Upper lobe of right lung (tissue), 1 donor: ENCODE results near the gene WDR86. TPM values are rescaled to one million over a fixed set of nuclear protein-coding genes. Genes with fewer than 3 reads are reported as not detected.
A peak's percentile ranks its signal among the peaks of the same experiment; 100 is the strongest.

Source experiments
- ATAC-seq: fragments of 200-7000 bp; cut with Tn5 transposase; one replicate; pipeline ENCODE4 v1.9.1; 2020; ENCODE audit warnings: mild to moderate bottlenecking, moderate library complexity
- DNase-seq: peaks from one replicate; pipeline ENCODE4 v3.0.0-alpha.2; 2020
- H3K27ac ChIP-seq: fragments of 200-600 bp; one replicate; pipeline ENCODE4 v1.8.0; 2022
- H3K27me3 ChIP-seq: fragments of 200-600 bp; one replicate; pipeline ENCODE4 v1.8.0; 2022; ENCODE audit warnings: mild to moderate bottlenecking
- H3K36me3 ChIP-seq: fragments of 200-600 bp; one replicate; pipeline ENCODE4 v1.8.0; 2022
- H3K4me1 ChIP-seq: fragments of 200-600 bp; one replicate; pipeline ENCODE4 v1.8.0; 2022
- H3K4me3 ChIP-seq: fragments of 200-600 bp; one replicate; pipeline ENCODE4 v1.8.0; 2022; ENCODE audit warnings: mild to moderate bottlenecking
- H3K9me3 ChIP-seq: fragments of 200-600 bp; one replicate; pipeline ENCODE4 v1.8.0; 2022
- CTCF ChIP-seq: fragments of 200-600 bp; IDR thresholded peaks from one replicate; pipeline ENCODE4 v1.8.0; 2022; ENCODE audit warnings: antibody characterized with exemption
- intact Hi-C: fragments of 100-400 bp; cut with DNase I; formaldehyde crosslinking; loops from one replicate; pipeline ENCODE4 v1.11.0; 2022
- total RNA-seq: library from RNA; stranded (reverse); fragmentation: NEBNext Ultra II Directional; extraction: Animal tissue kit (Norgen Biotek cat#: 25700); gene quantifications from one replicate; pipeline ENCODE4 v1.2.1, GENCODE V29; 2021
- donor health status: DM: no; HTN: yes; CAD: no; lungs with severe emphysema.

Gene WDR86
- total RNA-seq, 1 donor from 2014 or later, result 1.3 TPM

DNA sequence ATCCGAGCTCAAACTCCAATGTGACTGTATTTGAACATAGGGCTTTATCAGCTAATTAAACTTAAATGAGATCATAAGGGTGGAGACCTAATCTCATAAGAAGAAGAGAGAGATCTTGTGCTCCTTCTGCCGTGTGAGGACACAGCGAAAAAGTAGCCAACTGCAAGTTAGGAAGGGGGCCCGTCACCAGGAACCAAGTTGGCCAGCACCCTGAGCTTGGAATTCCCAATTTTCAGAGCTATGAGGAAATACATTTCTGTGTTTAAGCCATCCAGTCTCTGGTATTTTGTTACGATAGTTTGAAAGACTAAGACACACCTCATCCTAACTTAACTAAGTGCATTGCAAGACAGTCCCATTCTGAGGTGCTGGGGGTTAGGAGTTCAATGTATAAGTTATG is 14.1 kb upstream of the WDR86 start:
- H3K4me3 ChIP-seq, result no peak overlapping the region
- DNase-seq, result no peak
- ATAC-seq, result no peak

DNA sequence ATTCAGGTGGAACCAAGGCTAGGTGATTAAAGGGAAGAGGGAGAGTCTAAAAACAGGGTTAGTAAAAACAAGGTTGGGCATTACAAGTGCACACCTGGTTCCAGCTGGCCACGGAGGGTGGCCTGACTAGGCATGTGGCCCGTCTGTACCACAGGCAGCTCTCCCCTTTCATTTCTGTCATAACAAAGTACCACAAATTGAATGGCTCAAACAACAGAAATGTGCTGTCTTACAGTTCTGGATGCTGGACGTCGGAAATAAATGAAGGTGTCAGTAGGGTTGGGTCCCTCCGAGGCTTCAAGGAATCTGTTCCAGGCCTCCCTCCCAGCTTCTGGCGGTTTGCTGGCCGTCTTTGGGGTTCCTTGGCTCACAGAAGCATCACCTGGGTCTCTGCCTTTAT is 13.4 kb upstream of the WDR86 start:
- no peak for TF ChIP-seq CTCF
- DNase-seq (no peak), ATAC-seq (no peak)
- Histone ChIP-seq H3K27ac (no peak overlapping the region), H3K27me3 (no peaks in the 10 kb centered on the region), H3K36me3 (no peaks in the 10 kb centered on the region), H3K4me1 (peaks cover 19% of the 10 kb centered on the region), H3K9me3 (no peaks in the 10 kb centered on the region), H3K4me3 (no peak overlapping the region)
- intact Hi-C loops, result no loop called here

More for the DNA sequence above, 14.1 kb upstream of the WDR86 start:
- no peaks in the 10 kb centered on the region for H3K36me3 ChIP-seq
- no peaks in the 10 kb centered on the region for H3K9me3 ChIP-seq
- intact Hi-C loops, result no loop called here
- no peaks in the 10 kb centered on the region for H3K27me3 ChIP-seq
- H3K27ac ChIP-seq, result no peak overlapping the region
- TF ChIP-seq CTCF, result no peak
- H3K4me1 ChIP-seq, result peaks cover 25% of the 10 kb centered on the region

DNA sequence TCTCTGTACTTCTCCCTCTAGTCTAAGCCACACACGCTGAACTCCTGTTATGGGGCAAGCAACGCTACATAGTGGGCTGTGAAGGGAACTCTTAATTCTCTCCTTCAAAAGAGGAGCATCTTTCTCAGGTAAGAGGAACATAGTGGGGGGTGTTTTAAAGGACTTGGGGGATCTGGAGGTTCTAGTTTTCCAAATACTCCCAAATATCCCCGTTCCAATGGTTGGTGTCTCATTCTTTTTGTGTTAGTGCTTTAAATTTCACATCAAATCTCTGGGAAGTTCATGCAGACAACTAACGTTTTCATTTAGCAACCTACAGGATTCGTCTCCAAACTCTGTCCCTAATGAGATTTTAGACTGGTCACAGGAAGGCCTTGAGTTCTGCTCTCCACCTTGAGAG is 12.4 kb upstream of the WDR86 start:
- Histone ChIP-seq H3K27ac (no peak overlapping the region), H3K4me3 (no peak overlapping the region), H3K9me3 (no peaks in the 10 kb centered on the region), H3K4me1 (peaks cover 12% of the 10 kb centered on the region), H3K27me3 (no peaks in the 10 kb centered on the region), H3K36me3 (no peaks in the 10 kb centered on the region)
- ATAC-seq, result no peak
- TF ChIP-seq CTCF, result no peak
- intact Hi-C loops, result no loop called here
- DNase-seq, result no peak

GRCh38 chr7:151420144-151420543 is 10.3 kb upstream of the WDR86 start:
- no peak for TF ChIP-seq CTCF
- ATAC-seq, result no peak
- H3K27ac ChIP-seq, result no peak overlapping the region
- peaks cover 6% of the 10 kb centered on the region for H3K4me1 ChIP-seq
- H3K4me3 ChIP-seq, result no peak overlapping the region
- DNase-seq, result no peak
- no peaks in the 10 kb centered on the region for H3K36me3 ChIP-seq
- no peaks in the 10 kb centered on the region for H3K9me3 ChIP-seq
- intact Hi-C loops, result no loop called here
- no peaks in the 10 kb centered on the region for H3K27me3 ChIP-seq

DNA sequence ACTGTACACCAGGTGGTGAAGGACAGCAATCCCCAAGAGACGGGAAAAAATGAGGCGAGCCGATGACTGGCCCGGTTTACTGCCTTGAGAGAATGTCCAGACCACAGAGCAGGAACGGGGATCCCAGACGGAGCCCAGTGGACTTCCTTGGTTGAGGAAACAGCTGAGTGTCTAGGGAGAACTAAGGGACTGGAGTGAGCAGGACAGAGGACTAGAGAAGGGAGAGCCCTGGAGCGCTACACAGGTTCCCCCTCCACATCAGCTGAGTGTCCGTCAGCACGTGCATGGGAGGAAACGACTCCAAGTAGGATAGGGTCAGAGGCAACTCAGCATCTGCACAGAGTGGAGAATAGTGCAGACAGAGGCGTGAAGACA is 7.1 kb upstream of the WDR86 start:
- ATAC-seq (peak; percentile 55), DNase-seq (no peak)
- no peaks in the 10 kb centered on the region for H3K27me3 ChIP-seq
- no peaks in the 10 kb centered on the region for H3K36me3 ChIP-seq
- H3K27ac ChIP-seq, result no peak overlapping the region
- TF ChIP-seq CTCF, result no peak
- no peaks in the 10 kb centered on the region for H3K9me3 ChIP-seq
- intact Hi-C loops, result no loop called here
- H3K4me1 ChIP-seq, result peaks cover 6% of the 10 kb centered on the region
- no peak overlapping the region for H3K4me3 ChIP-seq
